ENCODE measurements around the gene ARHGEF2. TPM values are rescaled to one million over a fixed set of nuclear protein-coding genes. Genes with fewer than 3 reads are reported as not detected.

ARHGEF2 gene
- total RNA-seq, 1 experiment from 2014 or later = 90.1 TPM

DNA sequence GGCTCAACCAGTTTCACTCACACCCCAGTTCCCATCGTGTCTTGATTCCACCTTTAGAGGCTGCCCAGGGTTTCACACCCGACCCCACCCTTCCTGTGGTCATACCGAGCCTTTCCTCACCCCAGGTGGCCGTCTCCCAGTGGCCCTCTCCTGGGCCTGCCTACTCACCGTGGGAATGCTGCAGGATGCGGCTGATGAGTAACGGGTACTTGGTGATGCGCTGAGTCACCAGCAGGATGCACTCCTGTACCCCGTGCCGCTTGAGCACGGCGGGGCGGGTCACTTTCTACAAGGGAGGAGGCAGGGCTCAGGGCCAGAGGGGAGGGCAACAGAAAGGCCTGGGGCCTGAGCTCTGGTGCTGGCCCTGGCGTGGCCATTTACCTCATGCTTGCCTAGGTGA is 16.4 kb downstream of the ARHGEF2 start:
- H3K36me3 ChIP-seq (ENCODE audit: control insufficient read depth in 1 of 2, insufficient read depth in 2 of 2, low read length in 2 of 2) = peaks cover 27 to 35% of the 10 kb centered on the region in 2 experiments; a peak in 3 of 4 replicates
- BruUV-seq (replicated peaks) = no TSS peak
- H4K20me1 ChIP-seq (ENCODE audit: insufficient read depth) = no peaks in the 10 kb centered on the region
- H3K4me1 ChIP-seq (ENCODE audit: control insufficient read depth in 1 of 2, insufficient read depth in 2 of 2, low read length in 2 of 2) = peaks cover 24 to 40% of the 10 kb centered on the region in 2 experiments
- H3K4me3 ChIP-seq (replicated peaks in 1 of 2; ENCODE audit: low read depth in 1 of 2, low read length in 2 of 2) = peak overlapping the region; percentile 11 to 48; a peak in 3 of 4 replicates
- H3K27me3 ChIP-seq (ENCODE audit: insufficient read depth, low read length) = no peaks in the 10 kb centered on the region
- peak; percentile 92 for DNase-seq (ENCODE audit: low read depth, low spot score)
- peaks cover 7% of the 10 kb centered on the region; the same call in 1 of the 2 replicates for H3K79me2 ChIP-seq (ENCODE audit: insufficient read depth, low read length)
- no peak overlapping the region for H2AFZ ChIP-seq (ENCODE audit: low read depth, low read length, poor library complexity, severe bottlenecking)
- POLR2A ChIA-PET = interaction anchor here (0.6 to 3.0 kb wide), 6 partner anchors 12 to 22 kb away, joined by 3 to 28 read pairs (median 6); partner anchors contain the start of gene ARHGEF2
- intact Hi-C loops (cut with micrococcal nuclease) = loop anchor here (2.0 kb wide), 1 partner anchor 17 kb away; the partner anchor contains the start of gene ARHGEF2
- H3K4me2 ChIP-seq (ENCODE audit: low read length) = peak overlapping the region; percentile 83
- H3K9me3 ChIP-seq (ENCODE audit: control insufficient read depth in 1 of 2, insufficient read depth in 1 of 2, low read depth in 1 of 2, low read length in 2 of 2) = no peaks in the 10 kb centered on the region
- H3K9me2 ChIP-seq (ENCODE audit: insufficient read depth) = no peaks in the 10 kb centered on the region
- CTCF ChIA-PET = interaction anchor here (0.8 to 1.8 kb wide), 3 partner anchors 17 to 24 kb away, joined by 3 to 4 read pairs (median 3); no protein-coding TSS in a partner anchor
- RAD21 ChIA-PET (ENCODE audit: low non-redundant PET in 1 of 2, low total read pairs in 2 of 2, uncharacterized antibody in 2 of 2, unreplicated experiment in 2 of 2) = interaction anchor here in 1 of 2 experiments (0.7 to 0.8 kb wide), 2 partner anchors 17 to 22 kb away, joined by 3 read pairs; no protein-coding TSS in a partner anchor
- H3K27ac ChIP-seq (ENCODE audit: low read depth, low read length) = peak overlapping the region; percentile 56
- ATAC-seq = peak; percentile 98
- H3K9ac ChIP-seq (ENCODE audit: low read length) = peak overlapping the region; percentile 64
- TF ChIP-seq, protein P1, sequence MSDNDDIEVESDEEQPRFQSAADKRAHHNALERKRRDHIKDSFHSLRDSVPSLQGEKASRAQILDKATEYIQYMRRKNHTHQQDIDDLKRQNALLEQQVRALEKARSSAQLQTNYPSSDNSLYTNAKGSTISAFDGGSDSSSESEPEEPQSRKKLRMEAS (IDR thresholded peaks at IDR 0.05) = peak; percentile 90
- TF ChIP-seq, protein P2, sequence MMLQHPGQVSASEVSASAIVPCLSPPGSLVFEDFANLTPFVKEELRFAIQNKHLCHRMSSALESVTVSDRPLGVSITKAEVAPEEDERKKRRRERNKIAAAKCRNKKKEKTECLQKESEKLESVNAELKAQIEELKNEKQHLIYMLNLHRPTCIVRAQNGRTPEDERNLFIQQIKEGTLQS (IDR thresholded peaks at IDR 0.05) = no peak
- TF ChIP-seq ZNF274 (IDR thresholded peaks at IDR 0.05; ENCODE audit: low read depth, low read length) = no peak
- TF ChIP-seq YY1 (IDR thresholded peaks at IDR 0.05; ENCODE audit: extremely low read depth, insufficient replicate concordance, low read depth, low read length) = peak; percentile 50
- peak; percentile 94 for TF ChIP-seq JUND (IDR thresholded peaks at IDR 0.05)
- TF ChIP-seq EGR1 (IDR thresholded peaks at IDR 0.05; ENCODE audit: low read depth) = no peak
- TF ChIP-seq, protein P3, sequence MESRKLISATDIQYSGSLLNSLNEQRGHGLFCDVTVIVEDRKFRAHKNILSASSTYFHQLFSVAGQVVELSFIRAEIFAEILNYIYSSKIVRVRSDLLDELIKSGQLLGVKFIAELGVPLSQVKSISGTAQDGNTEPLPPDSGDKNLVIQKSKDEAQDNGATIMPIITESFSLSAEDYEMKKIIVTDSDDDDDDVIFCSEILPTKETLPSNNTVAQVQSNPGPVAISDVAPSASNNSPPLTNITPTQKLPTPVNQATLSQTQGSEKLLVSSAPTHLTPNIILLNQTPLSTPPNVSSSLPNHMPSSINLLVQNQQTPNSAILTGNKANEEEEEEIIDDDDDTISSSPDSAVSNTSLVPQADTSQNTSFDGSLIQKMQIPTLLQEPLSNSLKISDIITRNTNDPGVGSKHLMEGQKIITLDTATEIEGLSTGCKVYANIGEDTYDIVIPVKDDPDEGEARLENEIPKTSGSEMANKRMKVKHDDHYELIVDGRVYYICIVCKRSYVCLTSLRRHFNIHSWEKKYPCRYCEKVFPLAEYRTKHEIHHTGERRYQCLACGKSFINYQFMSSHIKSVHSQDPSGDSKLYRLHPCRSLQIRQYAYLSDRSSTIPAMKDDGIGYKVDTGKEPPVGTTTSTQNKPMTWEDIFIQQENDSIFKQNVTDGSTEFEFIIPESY (IDR thresholded peaks at IDR 0.05; ENCODE audit: extremely low read depth, insufficient replicate concordance, low read length) = peak; percentile 37
- TF ChIP-seq TCF7L2 (IDR thresholded peaks at IDR 0.05; ENCODE audit: borderline replicate concordance, extremely low read depth, insufficient read depth, insufficient read length) = peak; percentile 74
- TF ChIP-seq POLR2AphosphoS5 (IDR thresholded peaks at IDR 0.05; ENCODE audit: low read depth, low read length) = peak; percentile 51
- no peak for TF ChIP-seq SRF (IDR thresholded peaks at IDR 0.05; ENCODE audit: low read depth)
- TF ChIP-seq SP1 (IDR thresholded peaks at IDR 0.05; ENCODE audit: low read depth) = peak; percentile 96
- TF ChIP-seq ZFX (IDR thresholded peaks at IDR 0.05) = no peak
- TF ChIP-seq, protein P4, sequence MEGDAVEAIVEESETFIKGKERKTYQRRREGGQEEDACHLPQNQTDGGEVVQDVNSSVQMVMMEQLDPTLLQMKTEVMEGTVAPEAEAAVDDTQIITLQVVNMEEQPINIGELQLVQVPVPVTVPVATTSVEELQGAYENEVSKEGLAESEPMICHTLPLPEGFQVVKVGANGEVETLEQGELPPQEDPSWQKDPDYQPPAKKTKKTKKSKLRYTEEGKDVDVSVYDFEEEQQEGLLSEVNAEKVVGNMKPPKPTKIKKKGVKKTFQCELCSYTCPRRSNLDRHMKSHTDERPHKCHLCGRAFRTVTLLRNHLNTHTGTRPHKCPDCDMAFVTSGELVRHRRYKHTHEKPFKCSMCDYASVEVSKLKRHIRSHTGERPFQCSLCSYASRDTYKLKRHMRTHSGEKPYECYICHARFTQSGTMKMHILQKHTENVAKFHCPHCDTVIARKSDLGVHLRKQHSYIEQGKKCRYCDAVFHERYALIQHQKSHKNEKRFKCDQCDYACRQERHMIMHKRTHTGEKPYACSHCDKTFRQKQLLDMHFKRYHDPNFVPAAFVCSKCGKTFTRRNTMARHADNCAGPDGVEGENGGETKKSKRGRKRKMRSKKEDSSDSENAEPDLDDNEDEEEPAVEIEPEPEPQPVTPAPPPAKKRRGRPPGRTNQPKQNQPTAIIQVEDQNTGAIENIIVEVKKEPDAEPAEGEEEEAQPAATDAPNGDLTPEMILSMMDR (IDR thresholded peaks at IDR 0.05 in 2 of 3, conservative IDR thresholded peaks at IDR 0.05 in 1 of 3; ENCODE audit: borderline replicate concordance in 1 of 3, insufficient read depth in 1 of 3, low read depth in 2 of 3, low read length in 2 of 3) = peak in 1 of 3 experiments; percentile 36; a peak in 1 of 6 replicates
- peak; percentile 94 for TF ChIP-seq CBX3 (IDR thresholded peaks at IDR 0.05; ENCODE audit: low read depth)
- TF ChIP-seq EZH2phosphoT487 (IDR thresholded peaks at IDR 0.05; ENCODE audit: borderline replicate concordance) = no peak
- no peak; the same call in 1 of the 2 replicates for TF ChIP-seq CEBPB (IDR thresholded peaks at IDR 0.05; ENCODE audit: low read depth)
- TF ChIP-seq EZH2 (IDR thresholded peaks at IDR 0.05) = no peak
- TF ChIP-seq ELF1 (IDR thresholded peaks at IDR 0.05; ENCODE audit: borderline replicate concordance, low read depth) = no peak
- peak; percentile 94 for TF ChIP-seq FOSL1 (IDR thresholded peaks at IDR 0.05; ENCODE audit: low read depth)
- TF ChIP-seq, protein P5, sequence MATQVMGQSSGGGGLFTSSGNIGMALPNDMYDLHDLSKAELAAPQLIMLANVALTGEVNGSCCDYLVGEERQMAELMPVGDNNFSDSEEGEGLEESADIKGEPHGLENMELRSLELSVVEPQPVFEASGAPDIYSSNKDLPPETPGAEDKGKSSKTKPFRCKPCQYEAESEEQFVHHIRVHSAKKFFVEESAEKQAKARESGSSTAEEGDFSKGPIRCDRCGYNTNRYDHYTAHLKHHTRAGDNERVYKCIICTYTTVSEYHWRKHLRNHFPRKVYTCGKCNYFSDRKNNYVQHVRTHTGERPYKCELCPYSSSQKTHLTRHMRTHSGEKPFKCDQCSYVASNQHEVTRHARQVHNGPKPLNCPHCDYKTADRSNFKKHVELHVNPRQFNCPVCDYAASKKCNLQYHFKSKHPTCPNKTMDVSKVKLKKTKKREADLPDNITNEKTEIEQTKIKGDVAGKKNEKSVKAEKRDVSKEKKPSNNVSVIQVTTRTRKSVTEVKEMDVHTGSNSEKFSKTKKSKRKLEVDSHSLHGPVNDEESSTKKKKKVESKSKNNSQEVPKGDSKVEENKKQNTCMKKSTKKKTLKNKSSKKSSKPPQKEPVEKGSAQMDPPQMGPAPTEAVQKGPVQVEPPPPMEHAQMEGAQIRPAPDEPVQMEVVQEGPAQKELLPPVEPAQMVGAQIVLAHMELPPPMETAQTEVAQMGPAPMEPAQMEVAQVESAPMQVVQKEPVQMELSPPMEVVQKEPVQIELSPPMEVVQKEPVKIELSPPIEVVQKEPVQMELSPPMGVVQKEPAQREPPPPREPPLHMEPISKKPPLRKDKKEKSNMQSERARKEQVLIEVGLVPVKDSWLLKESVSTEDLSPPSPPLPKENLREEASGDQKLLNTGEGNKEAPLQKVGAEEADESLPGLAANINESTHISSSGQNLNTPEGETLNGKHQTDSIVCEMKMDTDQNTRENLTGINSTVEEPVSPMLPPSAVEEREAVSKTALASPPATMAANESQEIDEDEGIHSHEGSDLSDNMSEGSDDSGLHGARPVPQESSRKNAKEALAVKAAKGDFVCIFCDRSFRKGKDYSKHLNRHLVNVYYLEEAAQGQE (IDR thresholded peaks at IDR 0.05; ENCODE audit: low read depth) = no peak
